Measurements from ENCODE around the gene CBLN1. TPM values are rescaled to one million over a fixed set of nuclear protein-coding genes. Genes with fewer than 3 reads are reported as not detected.
A peak's percentile ranks its signal among the peaks of the same experiment; 100 is the strongest.

Gene CBLN1
- total RNA-seq, 1 donor from 2014 or later: 0.77 TPM

DNA sequence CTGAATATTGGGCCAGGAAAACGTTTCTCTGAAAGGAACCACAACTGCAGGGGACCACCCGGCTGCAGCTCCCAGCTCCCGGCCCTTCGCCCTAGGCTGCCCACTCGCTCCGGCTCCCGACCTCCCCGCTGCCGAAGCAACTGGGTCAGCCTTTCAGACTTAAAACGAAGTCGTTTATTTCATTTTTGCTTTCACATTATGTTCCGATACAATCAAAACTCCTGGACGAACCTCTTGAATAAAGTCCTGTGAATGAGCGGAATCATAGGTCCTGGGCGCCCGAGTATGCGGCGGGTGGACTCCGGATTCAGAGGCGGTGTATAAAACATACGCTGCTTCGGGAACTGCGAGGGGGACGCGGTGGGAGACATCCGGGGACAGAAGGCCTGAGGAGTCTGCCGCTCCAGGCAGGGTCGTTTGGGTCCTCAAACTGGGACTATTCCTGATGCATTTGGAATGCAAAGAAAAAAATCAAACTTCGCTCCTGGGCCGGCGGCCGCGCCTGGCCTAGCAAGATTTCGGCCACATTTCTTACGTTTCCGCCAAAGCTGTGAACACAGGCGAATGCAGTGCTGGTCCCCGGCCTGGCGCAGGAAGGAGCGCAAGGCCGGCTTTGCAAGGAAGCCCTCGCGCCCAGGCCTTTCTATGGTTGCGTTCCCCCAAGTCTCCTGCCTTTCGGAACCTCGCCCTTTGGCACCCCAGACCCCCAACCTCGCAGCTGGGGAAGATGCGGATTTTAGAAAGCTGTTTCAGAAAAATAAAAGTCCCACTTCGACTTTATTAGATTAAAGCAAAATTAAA lies 3.7 kb downstream of the CBLN1 start:
- intact Hi-C loops (cut with micrococcal nuclease): no loop called here
- Histone ChIP-seq H3K27me3 (ENCODE audit: low read depth) (peaks cover 99% of the 10 kb centered on the region), H3K36me3 (no peaks in the 10 kb centered on the region), H3K4me1 (peaks cover 55% of the 10 kb centered on the region), H3K4me3 (peak overlapping the region; percentile 33), H3K9me3 (replicated peaks) (no peaks in the 10 kb centered on the region), H3K27ac (replicated peaks) (no peak overlapping the region)
- TF ChIP-seq, protein P1, sequence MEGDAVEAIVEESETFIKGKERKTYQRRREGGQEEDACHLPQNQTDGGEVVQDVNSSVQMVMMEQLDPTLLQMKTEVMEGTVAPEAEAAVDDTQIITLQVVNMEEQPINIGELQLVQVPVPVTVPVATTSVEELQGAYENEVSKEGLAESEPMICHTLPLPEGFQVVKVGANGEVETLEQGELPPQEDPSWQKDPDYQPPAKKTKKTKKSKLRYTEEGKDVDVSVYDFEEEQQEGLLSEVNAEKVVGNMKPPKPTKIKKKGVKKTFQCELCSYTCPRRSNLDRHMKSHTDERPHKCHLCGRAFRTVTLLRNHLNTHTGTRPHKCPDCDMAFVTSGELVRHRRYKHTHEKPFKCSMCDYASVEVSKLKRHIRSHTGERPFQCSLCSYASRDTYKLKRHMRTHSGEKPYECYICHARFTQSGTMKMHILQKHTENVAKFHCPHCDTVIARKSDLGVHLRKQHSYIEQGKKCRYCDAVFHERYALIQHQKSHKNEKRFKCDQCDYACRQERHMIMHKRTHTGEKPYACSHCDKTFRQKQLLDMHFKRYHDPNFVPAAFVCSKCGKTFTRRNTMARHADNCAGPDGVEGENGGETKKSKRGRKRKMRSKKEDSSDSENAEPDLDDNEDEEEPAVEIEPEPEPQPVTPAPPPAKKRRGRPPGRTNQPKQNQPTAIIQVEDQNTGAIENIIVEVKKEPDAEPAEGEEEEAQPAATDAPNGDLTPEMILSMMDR (IDR thresholded peaks at IDR 0.05; ENCODE audit: borderline replicate concordance): no peak
- no peak for DNase-seq

DNA sequence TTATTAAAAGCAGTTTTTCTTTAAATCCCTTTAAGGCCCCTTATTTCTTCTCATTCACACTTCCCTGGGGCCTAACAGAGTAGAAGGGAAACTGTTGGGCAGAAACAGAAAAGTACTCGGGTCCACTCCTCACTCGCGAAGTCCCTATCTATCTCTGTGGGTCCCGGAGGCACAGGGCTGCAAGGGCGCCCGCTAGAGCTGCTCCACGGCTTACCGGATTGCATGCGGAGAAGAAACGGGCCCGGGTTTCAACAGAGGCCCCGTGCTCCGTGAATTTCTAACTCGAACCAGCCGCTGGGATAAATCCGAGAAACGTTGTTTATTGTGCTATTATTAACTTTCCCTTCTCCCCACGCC lies 4.3 kb downstream of the CBLN1 start:
- Histone ChIP-seq H3K27ac (replicated peaks) (no peak overlapping the region), H3K27me3 (ENCODE audit: low read depth) (peaks cover 99% of the 10 kb centered on the region), H3K9me3 (replicated peaks) (no peaks in the 10 kb centered on the region), H3K36me3 (no peaks in the 10 kb centered on the region), H3K4me3 (peak overlapping the region; percentile 33), H3K4me1 (peaks cover 49% of the 10 kb centered on the region)
- TF ChIP-seq, protein P1 (IDR thresholded peaks at IDR 0.05; ENCODE audit: borderline replicate concordance): no peak
- no peak for DNase-seq
- intact Hi-C loops (cut with micrococcal nuclease): no loop called here

DNA sequence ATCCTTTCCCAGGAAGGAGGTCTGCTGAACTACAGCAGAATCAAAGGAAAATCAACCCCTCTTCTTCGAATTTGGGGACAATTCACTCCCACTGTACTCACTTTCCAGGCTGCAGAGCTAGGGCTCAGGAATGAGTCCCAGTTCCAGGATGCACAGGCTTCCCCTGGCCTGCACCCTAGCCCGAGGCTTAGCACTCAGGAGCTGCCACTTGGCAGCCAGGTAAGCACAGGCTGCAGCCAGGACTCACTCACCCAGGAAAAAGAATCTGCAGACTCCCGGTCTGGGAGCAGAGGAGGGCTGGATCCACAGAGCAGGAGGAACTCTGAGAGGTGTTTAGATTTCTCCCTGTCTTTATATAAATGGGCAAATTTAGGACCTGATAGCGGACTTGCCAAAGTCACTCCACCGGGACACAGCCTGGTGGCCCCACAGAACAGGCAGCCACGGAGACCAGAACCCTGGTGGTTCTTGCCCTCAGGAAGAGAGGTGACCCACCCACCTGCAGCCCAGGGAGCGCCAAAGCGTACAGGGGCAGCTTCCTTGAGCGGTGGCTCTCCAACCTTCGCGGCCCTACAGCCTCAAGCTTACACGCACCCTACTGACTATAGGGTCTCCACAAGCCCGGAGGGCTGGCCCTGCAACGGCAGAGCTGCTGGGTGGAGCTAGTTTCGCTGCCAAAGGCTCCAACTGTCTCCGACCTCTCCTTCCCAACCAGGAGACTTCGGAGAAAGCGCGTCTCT lies 4.8 kb downstream of the CBLN1 start:
- no peaks in the 10 kb centered on the region for H3K9me3 ChIP-seq (replicated peaks)
- DNase-seq: no peak
- H3K27ac ChIP-seq (replicated peaks): no peak overlapping the region
- TF ChIP-seq, protein P1 (IDR thresholded peaks at IDR 0.05; ENCODE audit: borderline replicate concordance): no peak
- H3K4me3 ChIP-seq: peak overlapping the region; percentile 33
- intact Hi-C loops (cut with micrococcal nuclease): no loop called here
- H3K27me3 ChIP-seq (ENCODE audit: low read depth): peaks cover 100% of the 10 kb centered on the region
- H3K4me1 ChIP-seq: peaks cover 48% of the 10 kb centered on the region
- no peaks in the 10 kb centered on the region for H3K36me3 ChIP-seq

DNA sequence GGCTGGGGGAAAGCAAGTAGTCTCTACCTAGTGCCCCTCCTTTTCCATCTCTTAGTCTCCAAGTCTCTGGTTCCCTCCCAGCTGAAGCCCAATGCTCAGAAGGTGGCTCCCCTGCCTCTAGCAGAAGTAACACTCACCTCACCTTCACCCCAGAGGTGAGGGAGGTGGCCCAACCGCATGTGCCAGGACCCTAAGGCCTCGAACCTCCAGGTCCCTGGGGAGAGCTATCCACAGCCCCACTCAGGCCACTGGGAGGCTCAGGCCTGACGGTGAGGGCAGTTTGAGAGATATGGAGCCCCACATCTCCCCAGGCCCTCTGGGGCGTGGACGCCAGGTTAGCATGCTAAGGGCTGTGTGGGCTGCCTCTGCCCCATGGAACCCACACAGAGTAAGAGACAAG lies 5.8 kb downstream of the CBLN1 start:
- Histone ChIP-seq H3K4me3 (no peak overlapping the region), H3K36me3 (no peaks in the 10 kb centered on the region), H3K27me3 (ENCODE audit: low read depth) (peaks cover 100% of the 10 kb centered on the region), H3K9me3 (replicated peaks) (no peaks in the 10 kb centered on the region), H3K27ac (replicated peaks) (no peak overlapping the region), H3K4me1 (peaks cover 40% of the 10 kb centered on the region)
- TF ChIP-seq, protein P1 (IDR thresholded peaks at IDR 0.05; ENCODE audit: borderline replicate concordance): no peak
- intact Hi-C loops (cut with micrococcal nuclease): no loop called here
- no peak for DNase-seq

DNA sequence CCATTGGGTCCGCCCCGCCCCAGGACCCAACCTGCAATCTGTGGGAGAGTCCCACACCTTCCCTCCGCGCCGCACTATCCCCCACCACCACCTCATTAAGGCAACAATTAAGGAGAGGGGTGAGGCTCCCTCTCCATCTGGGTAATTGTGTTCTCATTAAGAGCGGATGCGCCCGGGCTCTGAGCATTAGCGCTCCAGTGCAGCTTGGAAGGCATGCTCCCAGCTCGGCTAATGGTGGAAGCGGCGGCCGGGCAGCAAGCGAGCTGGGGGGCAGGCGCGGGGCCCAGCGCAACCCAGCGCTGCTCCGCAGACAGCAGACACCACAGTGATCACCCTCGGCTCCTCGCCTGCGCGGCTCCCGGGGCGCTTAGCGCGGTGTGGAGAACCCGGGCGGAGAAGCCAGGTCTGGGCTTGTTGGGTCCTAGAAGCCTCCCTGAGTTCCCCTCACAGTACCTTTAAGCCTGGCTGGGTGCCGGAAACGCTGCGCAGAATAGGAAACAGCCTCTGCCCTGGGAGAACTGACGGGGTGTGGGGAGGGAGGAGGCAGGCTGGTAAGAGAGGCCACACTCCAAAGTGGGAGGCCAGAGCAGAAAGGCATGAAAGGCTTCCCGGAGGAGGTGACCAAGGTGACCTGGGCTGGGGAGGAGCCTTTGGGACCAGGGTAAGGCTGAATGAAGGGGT lies 6.4 kb downstream of the CBLN1 start:
- no peak overlapping the region for H3K4me3 ChIP-seq
- H3K36me3 ChIP-seq: no peaks in the 10 kb centered on the region
- no peaks in the 10 kb centered on the region for H3K9me3 ChIP-seq (replicated peaks)
- intact Hi-C loops (cut with micrococcal nuclease): no loop called here
- DNase-seq: no peak
- no peak overlapping the region for H3K27ac ChIP-seq (replicated peaks)
- TF ChIP-seq, protein P1 (IDR thresholded peaks at IDR 0.05; ENCODE audit: borderline replicate concordance): no peak
- H3K27me3 ChIP-seq (ENCODE audit: low read depth): peaks cover 100% of the 10 kb centered on the region
- H3K4me1 ChIP-seq: peaks cover 33% of the 10 kb centered on the region

All from left ventricle myocardium inferior (tissue), 1 donor.